Kidney epithelial cell (primary cell): Measurements from ENCODE around the gene PIM1. TPM values are rescaled to one million over a fixed set of nuclear protein-coding genes. Genes with fewer than 3 reads are reported as not detected.

Experiments used
- DNase-seq: peaks from one replicate; pipeline ENCODE4 v3.0.0-alpha.2; 2010; ENCODE audit warnings: low read depth
- H3K27me3 ChIP-seq: 2 replicates; pipeline ENCODE4 v1.6.0; 2011; ENCODE audit warnings: low read length; ENCODE audit not compliant: control insufficient read depth, insufficient read depth
- H3K36me3 ChIP-seq: 2 replicates; pipeline ENCODE4 v1.5.1; 2011; ENCODE audit warnings: low read length; ENCODE audit not compliant: control insufficient read depth, insufficient read depth
- H3K4me3 ChIP-seq: 2 replicates; pipeline ENCODE4 v1.5.1; 2011; ENCODE audit warnings: low read depth, mild to moderate bottlenecking, control low read depth, low read length
- total RNA-seq: library from RNA; depleted of rRNA; stranded (reverse); fragments of >200 nt; gene quantifications from 2 replicates; pipeline ENCODE4 v1.2.3, GENCODE V29; 2015
- TF ChIP-seq, protein P1 (sequence below): IDR thresholded peaks from 2 replicates; pipeline ENCODE4 v1.5.1; 2011; ENCODE audit warnings: mild to moderate bottlenecking, moderate library complexity, low read length, control low read depth, inconsistent platforms; ENCODE audit not compliant: insufficient read depth, poor library complexity, severe bottlenecking

PIM1 gene
- total RNA-seq, 1 donor from 2014 or later = 18.2 TPM

DNA sequence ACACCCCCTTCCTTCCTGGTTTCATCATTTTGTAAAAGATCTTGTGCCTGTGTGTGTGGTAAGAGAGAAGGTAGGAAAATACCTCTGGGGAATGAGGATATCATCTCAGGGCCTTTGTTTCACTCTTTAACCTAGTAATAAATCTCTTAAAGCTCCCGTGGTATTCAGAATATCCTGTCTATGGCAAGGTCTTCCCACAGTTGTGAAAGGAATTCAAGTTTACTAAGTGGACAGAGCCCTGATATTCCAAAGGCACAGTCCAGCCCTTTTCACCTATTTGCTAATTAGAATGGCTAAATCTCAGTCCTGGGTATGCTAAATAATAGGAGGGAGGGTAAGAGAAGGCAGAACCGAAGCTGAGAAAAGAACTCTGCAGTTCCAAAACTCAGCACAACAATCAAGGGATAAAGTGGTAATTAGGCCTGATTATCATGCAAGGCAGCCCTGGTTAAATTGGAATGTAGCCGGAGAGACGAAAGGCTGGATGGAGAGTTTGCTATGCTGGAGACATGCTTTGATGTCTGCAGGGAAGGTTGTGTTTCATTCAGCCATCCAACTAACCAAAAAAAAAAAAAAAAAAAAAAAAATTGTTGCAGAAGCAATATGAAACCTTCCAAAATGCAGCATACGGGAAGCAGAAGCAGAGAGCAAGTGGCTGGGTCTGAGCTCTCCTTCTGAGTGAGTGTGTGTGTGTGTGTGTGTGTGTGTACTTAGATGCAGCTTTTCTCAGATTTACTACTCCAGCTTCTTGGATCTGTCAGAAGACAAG lies 28.5 kb upstream of the PIM1 start:
- no peaks in the 10 kb centered on the region for H3K27me3 ChIP-seq
- no peaks in the 10 kb centered on the region for H3K36me3 ChIP-seq
- TF ChIP-seq, protein P1, sequence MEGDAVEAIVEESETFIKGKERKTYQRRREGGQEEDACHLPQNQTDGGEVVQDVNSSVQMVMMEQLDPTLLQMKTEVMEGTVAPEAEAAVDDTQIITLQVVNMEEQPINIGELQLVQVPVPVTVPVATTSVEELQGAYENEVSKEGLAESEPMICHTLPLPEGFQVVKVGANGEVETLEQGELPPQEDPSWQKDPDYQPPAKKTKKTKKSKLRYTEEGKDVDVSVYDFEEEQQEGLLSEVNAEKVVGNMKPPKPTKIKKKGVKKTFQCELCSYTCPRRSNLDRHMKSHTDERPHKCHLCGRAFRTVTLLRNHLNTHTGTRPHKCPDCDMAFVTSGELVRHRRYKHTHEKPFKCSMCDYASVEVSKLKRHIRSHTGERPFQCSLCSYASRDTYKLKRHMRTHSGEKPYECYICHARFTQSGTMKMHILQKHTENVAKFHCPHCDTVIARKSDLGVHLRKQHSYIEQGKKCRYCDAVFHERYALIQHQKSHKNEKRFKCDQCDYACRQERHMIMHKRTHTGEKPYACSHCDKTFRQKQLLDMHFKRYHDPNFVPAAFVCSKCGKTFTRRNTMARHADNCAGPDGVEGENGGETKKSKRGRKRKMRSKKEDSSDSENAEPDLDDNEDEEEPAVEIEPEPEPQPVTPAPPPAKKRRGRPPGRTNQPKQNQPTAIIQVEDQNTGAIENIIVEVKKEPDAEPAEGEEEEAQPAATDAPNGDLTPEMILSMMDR = no peak
- no peak for DNase-seq
- no peak overlapping the region for H3K4me3 ChIP-seq

DNA sequence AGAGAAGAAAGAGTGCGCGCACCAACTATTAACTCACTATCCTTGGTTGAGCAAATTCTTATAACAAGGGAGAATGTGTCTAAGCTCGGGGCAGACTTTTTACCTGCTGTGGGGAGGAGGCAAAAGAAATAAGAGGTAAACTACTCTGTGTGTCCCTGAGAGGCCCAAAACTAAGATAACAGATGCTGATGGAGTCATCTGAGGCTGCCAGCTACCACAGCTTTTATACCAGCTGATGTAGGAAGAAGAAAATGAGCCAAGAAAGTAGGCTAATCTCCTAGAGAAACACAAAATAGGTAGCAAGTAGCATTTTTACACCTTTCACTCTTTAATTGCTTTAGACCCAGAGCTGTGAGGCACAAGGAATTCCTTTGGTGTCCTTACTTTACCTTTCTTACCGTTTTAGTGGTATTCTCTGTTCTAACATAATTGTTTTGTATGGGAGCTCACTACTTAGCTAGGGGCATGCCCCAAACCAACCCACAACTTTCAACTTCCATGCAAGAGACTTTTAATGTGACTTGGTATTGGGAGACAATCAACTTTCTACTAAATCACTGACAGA lies 27.8 kb upstream of the PIM1 start:
- Histone ChIP-seq H3K4me3 (no peak overlapping the region), H3K36me3 (no peaks in the 10 kb centered on the region), H3K27me3 (no peaks in the 10 kb centered on the region)
- TF ChIP-seq, protein P1 = no peak
- DNase-seq = no peak

DNA sequence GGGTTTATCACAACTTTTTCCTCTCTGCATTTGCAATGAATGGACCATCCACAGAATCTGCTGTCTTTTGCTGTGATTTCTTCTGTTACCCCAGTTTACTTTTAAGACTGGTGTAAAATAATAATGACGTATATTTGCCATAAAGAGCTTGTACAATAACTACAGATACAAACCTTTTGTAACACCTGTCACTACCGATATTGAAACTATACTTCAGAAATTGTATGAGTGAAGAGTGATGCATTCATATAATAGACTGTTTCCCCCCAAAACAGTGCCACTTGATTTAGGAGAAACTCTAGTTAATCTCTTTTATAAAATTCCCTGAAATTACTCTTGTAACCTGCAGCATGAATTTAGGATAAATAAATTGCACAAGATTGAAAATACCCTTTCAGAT lies 26.4 kb upstream of the PIM1 start:
- no peaks in the 10 kb centered on the region for H3K27me3 ChIP-seq
- TF ChIP-seq, protein P1 = no peak
- DNase-seq = no peak
- no peak overlapping the region for H3K4me3 ChIP-seq
- no peaks in the 10 kb centered on the region for H3K36me3 ChIP-seq

DNA sequence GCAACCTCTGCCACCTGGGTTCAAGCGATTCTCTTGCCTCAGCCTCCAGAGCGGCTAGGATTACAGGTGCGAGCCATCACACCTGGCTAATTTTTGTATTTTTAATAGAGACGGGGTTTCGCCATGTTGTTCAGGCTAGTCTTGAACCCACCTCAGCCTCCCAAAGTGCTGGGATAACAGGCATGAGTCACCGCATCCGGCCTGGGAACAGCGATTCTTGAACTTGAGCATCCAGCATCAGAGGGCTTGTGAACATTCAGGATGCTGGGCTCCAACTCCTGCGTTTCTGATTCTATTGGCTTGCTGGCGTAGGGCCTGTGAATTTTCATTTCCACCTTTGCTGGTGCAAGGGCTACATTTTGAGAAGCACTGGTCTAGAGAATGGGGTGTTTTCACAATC lies 24.5 kb upstream of the PIM1 start:
- DNase-seq = no peak
- Histone ChIP-seq H3K4me3 (no peak overlapping the region), H3K36me3 (no peaks in the 10 kb centered on the region), H3K27me3 (no peaks in the 10 kb centered on the region)
- TF ChIP-seq, protein P1 = no peak

DNA sequence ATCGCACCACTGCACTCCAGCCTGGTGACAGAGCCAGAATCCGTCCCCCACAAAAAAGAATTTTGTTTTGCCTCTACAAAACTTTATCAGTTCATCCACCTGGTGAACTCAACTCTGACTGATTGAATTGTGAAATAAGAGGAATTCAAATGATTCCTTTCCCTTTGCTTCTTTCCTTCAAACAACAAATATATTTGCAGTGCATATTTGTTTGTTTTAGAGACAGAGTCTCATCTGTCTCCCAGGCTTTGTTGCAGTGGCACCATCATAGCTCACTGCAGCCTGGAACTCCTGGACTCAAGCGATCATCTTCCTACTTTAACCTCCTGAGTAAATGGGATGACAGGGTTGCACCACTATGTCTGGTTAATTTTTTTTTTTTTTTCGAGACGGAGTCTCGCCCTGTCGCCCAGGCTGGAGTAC lies 23.2 kb upstream of the PIM1 start:
- Histone ChIP-seq H3K36me3 (no peaks in the 10 kb centered on the region), H3K4me3 (no peak overlapping the region), H3K27me3 (no peaks in the 10 kb centered on the region)
- no peak for DNase-seq
- TF ChIP-seq, protein P1 = no peak
